OCI-LY1 (cell line): ENCODE results near the gene RNF103.
"Not testable (repeated sequence)": the region's sequence is repeated elsewhere in the genome, so short reads cannot be mapped to it uniquely, and the experiment has no call there.

Experiments used
- H2AFZ ChIP-seq: fragments of 200-600 bp; sonication (generic), shearing (Covaris generic); 2 replicates; pipeline ENCODE4 v1.6.0; 2014; ENCODE audit warnings: antibody characterized with exemption, mild to moderate bottlenecking, low read length
- H3F3A ChIP-seq: fragments of 200-600 bp; sonication (generic), shearing (Covaris generic); 2 replicates; pipeline ENCODE4 v1.6.0; 2014; ENCODE audit warnings: mild to moderate bottlenecking, antibody characterized with exemption, low read length, moderate library complexity; ENCODE audit not compliant: insufficient read depth
- H3K27ac ChIP-seq: fragments of 200-600 bp; sonication (generic); 2 replicates; pipeline ENCODE4 v1.5.1; 2014; ENCODE audit warnings: low read length, mixed run types, mild to moderate bottlenecking, low read depth; ENCODE audit not compliant: poor library complexity, severe bottlenecking
- H3K27me3 ChIP-seq: fragments of 200-600 bp; sonication (generic); 2 replicates; pipeline ENCODE4 v1.6.0; 2014; ENCODE audit warnings: antibody characterized with exemption, mild to moderate bottlenecking, low read length, moderate library complexity; ENCODE audit not compliant: insufficient read depth
- H3K36me3 ChIP-seq: fragments of 200-600 bp; sonication (generic); 2 replicates; pipeline ENCODE4 v1.6.1; 2014; ENCODE audit warnings: mild to moderate bottlenecking, antibody characterized with exemption, low read length, moderate library complexity, mixed read lengths; ENCODE audit not compliant: insufficient read depth
- H3K4me1 ChIP-seq: fragments of 200-600 bp; sonication (generic); 2 replicates; pipeline ENCODE4 v1.5.1; 2014; ENCODE audit warnings: mild to moderate bottlenecking, low read length, moderate library complexity; ENCODE audit not compliant: insufficient read depth, severe bottlenecking
- H3K4me2 ChIP-seq: fragments of 200-600 bp; sonication (generic), shearing (Covaris generic); 2 replicates; pipeline ENCODE4 v1.6.1; 2014; ENCODE audit warnings: low read length
- H3K4me3 ChIP-seq: fragments of 200-600 bp; sonication (generic); 2 replicates; pipeline ENCODE4 v1.5.1; 2014; ENCODE audit warnings: low read length, low read depth, mild to moderate bottlenecking, mixed read lengths; ENCODE audit not compliant: poor library complexity, severe bottlenecking
- H3K79me2 ChIP-seq: fragments of 200-600 bp; shearing (Covaris generic); 2 replicates; pipeline ENCODE4 v1.6.1; 2016; ENCODE audit warnings: mixed run types, low read length, mixed read lengths; ENCODE audit not compliant: insufficient read depth
- H3K9ac ChIP-seq: fragments of 200-600 bp; sonication (generic), shearing (Covaris generic); 2 replicates; pipeline ENCODE4 v1.6.1; 2014; ENCODE audit warnings: mild to moderate bottlenecking, low read length, mixed read lengths
- H3K9me2 ChIP-seq: fragments of 200-600 bp; sonication (generic), shearing (Covaris generic); 2 replicates; pipeline ENCODE4 v1.6.1; 2014; ENCODE audit warnings: low read depth, mild to moderate bottlenecking, low read length, mixed read lengths
- H3K9me3 ChIP-seq: fragments of 200-600 bp; shearing (Covaris generic); 2 replicates; pipeline ENCODE4 v1.6.1; 2014; ENCODE audit warnings: low read length, mixed read lengths
- H4K20me1 ChIP-seq: fragments of 200-600 bp; sonication (generic), shearing (Covaris generic); 2 replicates; pipeline ENCODE4 v1.6.0; 2016; ENCODE audit warnings: mild to moderate bottlenecking, low read length; ENCODE audit not compliant: insufficient read depth
- EZH2 ChIP-seq: fragments of 200-600 bp; sonication (generic), shearing (Covaris generic); IDR thresholded peaks from 2 replicates; pipeline ENCODE4 v1.8.0; 2017; ENCODE audit warnings: borderline replicate concordance, mixed run types, mild to moderate bottlenecking, antibody characterized with exemption, low read length, moderate library complexity, mixed read lengths
- TF ChIP-seq, protein P1 (sequence below): fragments of 200-600 bp; sonication (generic), shearing (Covaris generic); IDR thresholded peaks from 2 replicates; pipeline ENCODE4 v1.5.1; 2017; ENCODE audit warnings: mild to moderate bottlenecking, antibody characterized with exemption, low read length, moderate library complexity, mixed read lengths

RNF103 gene

DNA sequence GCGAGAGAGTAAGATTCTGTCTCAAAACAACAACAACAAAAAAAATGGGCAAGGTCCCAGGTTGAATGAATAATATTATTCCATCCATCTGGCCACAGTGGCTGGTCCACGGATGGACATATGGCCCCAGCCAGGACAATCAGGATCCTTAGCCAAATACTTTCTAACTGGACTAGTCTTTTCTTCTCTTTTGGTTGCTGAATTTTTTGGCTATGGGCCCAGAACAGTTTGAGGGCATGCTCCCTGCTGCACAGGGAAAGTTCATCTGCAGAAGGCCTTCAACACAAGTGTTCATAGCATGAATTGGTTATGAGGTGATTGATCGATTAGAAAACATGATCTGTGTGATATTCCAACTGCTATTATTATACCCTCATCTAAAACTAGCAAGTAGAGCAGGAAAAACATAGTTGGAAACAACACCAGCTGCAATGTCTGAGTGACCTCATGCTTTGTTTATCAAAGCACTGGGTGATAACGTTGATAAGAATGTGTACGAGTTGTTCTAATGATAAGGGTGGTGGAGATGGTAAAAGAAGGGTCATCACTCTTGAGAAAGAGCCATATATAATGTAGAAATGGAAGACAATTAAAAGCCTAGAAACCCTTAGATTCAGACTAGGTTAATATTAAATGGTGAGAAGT, 47.8 kb upstream of the RNF103 start:
- Histone ChIP-seq H3K4me1 (no peaks in the 10 kb centered on the region), H2AFZ (no peak overlapping the region), H3K4me3 (no peak overlapping the region), H3K9ac (no peak overlapping the region), H4K20me1 (no peaks in the 10 kb centered on the region), H3K79me2 (no peaks in the 10 kb centered on the region), H3K27ac (no peak overlapping the region), H3K9me2 (no peaks in the 10 kb centered on the region), H3F3A (no peaks in the 10 kb centered on the region), H3K9me3 (no peaks in the 10 kb centered on the region), H3K36me3 (no peaks in the 10 kb centered on the region), H3K27me3 (no peaks in the 10 kb centered on the region), H3K4me2 (no peak overlapping the region)
- TF ChIP-seq EZH2: no peak
- TF ChIP-seq, protein P1, sequence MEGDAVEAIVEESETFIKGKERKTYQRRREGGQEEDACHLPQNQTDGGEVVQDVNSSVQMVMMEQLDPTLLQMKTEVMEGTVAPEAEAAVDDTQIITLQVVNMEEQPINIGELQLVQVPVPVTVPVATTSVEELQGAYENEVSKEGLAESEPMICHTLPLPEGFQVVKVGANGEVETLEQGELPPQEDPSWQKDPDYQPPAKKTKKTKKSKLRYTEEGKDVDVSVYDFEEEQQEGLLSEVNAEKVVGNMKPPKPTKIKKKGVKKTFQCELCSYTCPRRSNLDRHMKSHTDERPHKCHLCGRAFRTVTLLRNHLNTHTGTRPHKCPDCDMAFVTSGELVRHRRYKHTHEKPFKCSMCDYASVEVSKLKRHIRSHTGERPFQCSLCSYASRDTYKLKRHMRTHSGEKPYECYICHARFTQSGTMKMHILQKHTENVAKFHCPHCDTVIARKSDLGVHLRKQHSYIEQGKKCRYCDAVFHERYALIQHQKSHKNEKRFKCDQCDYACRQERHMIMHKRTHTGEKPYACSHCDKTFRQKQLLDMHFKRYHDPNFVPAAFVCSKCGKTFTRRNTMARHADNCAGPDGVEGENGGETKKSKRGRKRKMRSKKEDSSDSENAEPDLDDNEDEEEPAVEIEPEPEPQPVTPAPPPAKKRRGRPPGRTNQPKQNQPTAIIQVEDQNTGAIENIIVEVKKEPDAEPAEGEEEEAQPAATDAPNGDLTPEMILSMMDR: no peak

DNA sequence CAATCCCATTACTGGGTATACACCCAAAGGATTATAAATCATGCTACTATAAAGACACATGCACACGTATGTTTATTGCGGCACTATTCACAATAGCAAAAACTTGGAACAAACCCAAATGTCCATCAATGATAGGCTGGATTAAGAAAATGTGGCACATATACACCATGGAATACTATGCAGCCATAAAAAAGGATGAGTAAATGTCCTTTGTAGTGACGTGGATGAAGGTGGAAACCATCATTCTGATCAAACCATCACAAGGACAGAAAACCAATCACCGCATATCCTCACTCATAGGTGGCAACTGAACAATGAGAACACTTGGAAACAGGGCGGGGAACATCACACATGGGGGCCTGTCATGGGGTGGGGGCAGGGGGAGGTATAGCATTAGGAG, 45.7 kb upstream of the RNF103 start:
- not testable (repeated sequence) for H2AFZ ChIP-seq, H3K27ac ChIP-seq, H3K27me3 ChIP-seq, H3K4me3 ChIP-seq, H3K9me3 ChIP-seq, H3K9ac ChIP-seq, H3F3A ChIP-seq, H3K9me2 ChIP-seq, H4K20me1 ChIP-seq, H3K36me3 ChIP-seq, H3K79me2 ChIP-seq, H3K4me1 ChIP-seq, H3K4me2 ChIP-seq

DNA sequence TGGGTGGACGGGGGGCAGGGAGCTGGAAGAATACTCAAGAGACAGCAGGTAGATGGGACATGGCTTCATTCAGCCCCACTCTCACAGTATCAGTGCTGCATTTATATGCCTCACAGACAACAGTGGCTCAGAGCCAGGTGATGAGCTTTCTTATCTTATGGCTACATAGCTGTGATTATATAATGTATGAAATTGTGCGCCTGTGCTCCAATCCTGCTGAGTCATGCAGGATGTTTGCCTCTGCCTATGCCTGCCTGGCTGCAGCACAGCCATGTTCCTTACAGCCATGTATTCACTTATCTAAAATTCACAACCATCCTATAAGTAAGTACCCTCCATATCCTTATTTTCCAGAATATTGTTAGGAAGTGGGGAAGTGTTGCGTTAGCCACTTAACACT, 37.7 kb upstream of the RNF103 start:
- H3K4me2 ChIP-seq: no peak overlapping the region
- H3K9me2 ChIP-seq: no peaks in the 10 kb centered on the region
- H3K4me3 ChIP-seq: no peak overlapping the region
- no peaks in the 10 kb centered on the region for H4K20me1 ChIP-seq
- H3K27ac ChIP-seq: no peak overlapping the region
- TF ChIP-seq, protein P1: no peak
- TF ChIP-seq EZH2: no peak
- H3K9ac ChIP-seq: no peak overlapping the region
- peaks cover 11% of the 10 kb centered on the region for H3K9me3 ChIP-seq
- H3K36me3 ChIP-seq: no peaks in the 10 kb centered on the region
- H3K27me3 ChIP-seq: no peaks in the 10 kb centered on the region
- H3K4me1 ChIP-seq: no peaks in the 10 kb centered on the region
- no peak overlapping the region for H2AFZ ChIP-seq
- H3K79me2 ChIP-seq: no peaks in the 10 kb centered on the region
- H3F3A ChIP-seq: no peaks in the 10 kb centered on the region

DNA sequence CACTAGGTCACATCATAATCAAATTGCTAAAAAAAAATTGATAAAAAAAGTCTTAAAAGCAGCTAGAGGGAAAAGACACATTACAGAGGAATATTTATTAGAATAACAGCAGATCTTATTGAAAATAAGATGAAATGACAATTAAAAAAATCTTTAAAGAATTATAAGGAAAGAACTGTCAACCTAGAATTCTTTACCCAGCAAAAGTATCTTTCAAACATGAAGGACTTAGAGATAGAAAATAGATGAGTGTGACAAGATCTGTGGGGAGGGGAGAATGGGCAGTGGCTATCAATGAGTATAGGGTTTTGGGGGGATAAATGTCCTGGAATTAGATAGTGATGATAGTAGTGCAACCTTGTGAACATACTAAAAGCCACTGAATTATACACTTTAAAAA, 26.5 kb upstream of the RNF103 start:
- Histone ChIP-seq H3K9me2 (no peaks in the 10 kb centered on the region), H4K20me1 (no peaks in the 10 kb centered on the region), H3K4me2 (no peak overlapping the region), H3K36me3 (no peaks in the 10 kb centered on the region), H3K79me2 (no peaks in the 10 kb centered on the region), H2AFZ (no peak overlapping the region), H3K27me3 (no peaks in the 10 kb centered on the region), H3K9ac (no peak overlapping the region), H3K9me3 (no peaks in the 10 kb centered on the region), H3K4me1 (no peaks in the 10 kb centered on the region), H3K27ac (no peak overlapping the region), H3F3A (no peaks in the 10 kb centered on the region), H3K4me3 (no peak overlapping the region)
- no peak for TF ChIP-seq EZH2
- TF ChIP-seq, protein P1: no peak
